H1 (cell line): Measurements from ENCODE around the gene PCDHGA3. TPM values are rescaled to one million over a fixed set of nuclear protein-coding genes. Genes with fewer than 3 reads are reported as not detected.

Experiments
- CTCF ChIA-PET: fragments of 300-600 bp; sonication (Branson Sonifier 250); formaldehyde crosslinking; loops from one replicate; lab custom pipeline; 2021; ENCODE audit not compliant: partially characterized antibody; lab: Charles Lee
- POLR2A ChIA-PET: fragments of 300-600 bp; sonication (Branson Sonifier 250); formaldehyde crosslinking; loops from one replicate; lab custom pipeline; 2021; ENCODE audit warnings: inconsistent platforms; ENCODE audit not compliant: partially characterized antibody; lab: Charles Lee
- DNase-seq, 2 experiments: peaks; one replicate each; pipeline versions ENCODE4 v3.0.0 to v3.0.0-alpha.2; 2010 to 2022; ENCODE audit warnings: low spot score in 2 of 2, low read depth in 1 of 2, mixed read lengths in 1 of 2
- FAIRE-seq: peaks from 2 replicates; lab custom pipeline; 2011; peaks lifted over from hg19 to GRCh38; lab: Jason Lieb, UNC
- H2AFZ ChIP-seq: 2 replicates; pipeline ENCODE4 v1.8.1; 2012; ENCODE audit warnings: low read length, inconsistent platforms
- H2AK5ac ChIP-seq: 2 replicates; pipeline ENCODE4 v1.6.1; 2013; ENCODE audit warnings: low read depth, low read length
- H2BK120ac ChIP-seq: replicated peaks from 2 replicates; pipeline ENCODE3; 2013; ENCODE audit warnings: low read depth, low read length, inconsistent platforms
- H2BK12ac ChIP-seq: 2 replicates; pipeline ENCODE4 v1.6.1; 2013; ENCODE audit warnings: low read depth, low read length
- H2BK15ac ChIP-seq: 2 replicates; pipeline ENCODE4 v1.6.1; 2013; ENCODE audit warnings: low read length
- H2BK20ac ChIP-seq: 2 replicates; pipeline ENCODE4 v1.6.1; 2013; ENCODE audit warnings: low read length
- H2BK5ac ChIP-seq: 2 replicates; pipeline ENCODE4 v1.6.1; 2013; ENCODE audit warnings: low read depth, low read length
- H3K14ac ChIP-seq: 2 replicates; pipeline ENCODE4 v1.6.1; 2013; ENCODE audit warnings: inconsistent platforms; ENCODE audit not compliant: insufficient read length
- H3K18ac ChIP-seq: 2 replicates; pipeline ENCODE4 v1.6.1; 2013; ENCODE audit warnings: low read length; ENCODE audit errors: extremely low read depth
- H3K23ac ChIP-seq: 2 replicates; pipeline ENCODE4 v1.6.1; 2013; ENCODE audit warnings: inconsistent platforms; ENCODE audit not compliant: insufficient read length
- H3K23me2 ChIP-seq: 2 replicates; pipeline ENCODE4 v1.6.1; 2013; ENCODE audit warnings: low read depth, low read length
- H3K27ac ChIP-seq: 2 replicates; pipeline ENCODE4 v1.6.1; 2011; ENCODE audit warnings: low read depth, low read length, inconsistent platforms
- H3K27me3 ChIP-seq, 4 experiments: replicated peaks in 1 of 4; 1 replicate in 1 of 4; 2 replicates in 3 of 4; pipeline versions ENCODE4 v1.6.1 to v1.8.1; 2011 to 2013; ENCODE audit warnings: low read length in 3 of 4, mild to moderate bottlenecking in 3 of 4, inconsistent platforms in 2 of 4, mixed read lengths in 2 of 4, moderate library complexity in 1 of 4; ENCODE audit not compliant: control insufficient read depth in 3 of 4, insufficient read depth in 3 of 4; ENCODE audit errors: extremely low read depth in 1 of 4
- H3K36me3 ChIP-seq, 4 experiments: 2 replicates each; pipeline versions ENCODE4 v1.6.1 to v1.8.1; 2011 to 2013; ENCODE audit warnings: mild to moderate bottlenecking in 4 of 4, low read length in 3 of 4, moderate library complexity in 2 of 4, control low read depth in 1 of 4, inconsistent platforms in 1 of 4; ENCODE audit not compliant: insufficient read depth in 4 of 4, control insufficient read depth in 2 of 4
- H3K4ac ChIP-seq: replicated peaks from 2 replicates; pipeline ENCODE3; 2013; ENCODE audit warnings: low read length, low read depth, mixed read lengths, inconsistent platforms; ENCODE audit not compliant: insufficient read length
- H3K4me1 ChIP-seq, 4 experiments: replicated peaks in 1 of 4; 1 replicate in 1 of 4; 2 replicates in 3 of 4; pipeline versions ENCODE4 v1.6.1 to v1.8.1; 2011 to 2013; ENCODE audit warnings: low read length in 3 of 4, inconsistent platforms in 2 of 4, mixed read lengths in 1 of 4; ENCODE audit not compliant: insufficient read depth in 4 of 4, control insufficient read depth in 3 of 4
- H3K4me2 ChIP-seq, 2 experiments: 2 replicates each; pipeline versions ENCODE4 v1.6.1 to v1.8.1; 2011 to 2013; ENCODE audit warnings: low read depth in 2 of 2, low read length in 2 of 2, control low read depth in 1 of 2, inconsistent platforms in 1 of 2, mild to moderate bottlenecking in 1 of 2; ENCODE audit not compliant: insufficient read depth in 1 of 2
- H3K4me3 ChIP-seq, 4 experiments: fragments of 200-600, 300-600 bp in 1 of 4; sonication (generic), shearing (Covaris generic), sonication (Bioruptor Twin) in 1 of 4; 2 replicates each; pipeline versions ENCODE4 v1.5.1 to v1.8.1; 2011 to 2016; ENCODE audit warnings: low read length in 4 of 4, low read depth in 3 of 4, control low read depth in 2 of 4, inconsistent platforms in 2 of 4, mild to moderate bottlenecking in 2 of 4, mixed read lengths in 1 of 4, moderate library complexity in 1 of 4; ENCODE audit not compliant: insufficient read depth in 2 of 4; ENCODE audit errors: extremely low read depth in 1 of 4
- H3K56ac ChIP-seq: replicated peaks from 2 replicates; pipeline ENCODE3; 2013; ENCODE audit warnings: low read depth, mild to moderate bottlenecking, mixed read lengths, low read length, inconsistent platforms; ENCODE audit not compliant: insufficient read length
- H3K79me1 ChIP-seq: 2 replicates; pipeline ENCODE4 v1.6.1; 2013; ENCODE audit warnings: low read depth, low read length, control low read depth
- H3K79me2 ChIP-seq, 2 experiments: 2 replicates each; pipeline versions ENCODE4 v1.6.1 to v1.8.1; 2012 to 2013; ENCODE audit warnings: low read length in 2 of 2, mild to moderate bottlenecking in 2 of 2, inconsistent platforms in 1 of 2; ENCODE audit not compliant: insufficient read depth in 2 of 2, control insufficient read depth in 1 of 2
- H3K9ac ChIP-seq, 4 experiments: replicated peaks in 1 of 4; 1 replicate in 1 of 4; 2 replicates in 3 of 4; pipeline versions ENCODE4 v1.6.1 to v1.8.1; 2011 to 2013; ENCODE audit warnings: low read depth in 3 of 4, low read length in 3 of 4, control low read depth in 2 of 4, mild to moderate bottlenecking in 2 of 4, moderate library complexity in 2 of 4, inconsistent platforms in 1 of 4; ENCODE audit errors: extremely low read depth in 1 of 4
- H3K9me3 ChIP-seq, 2 experiments: 2 replicates each; pipeline versions ENCODE4 v1.6.1 to v1.8.1; 2012 to 2013; ENCODE audit warnings: mild to moderate bottlenecking in 2 of 2, moderate library complexity in 2 of 2, control low read depth in 1 of 2, inconsistent platforms in 1 of 2, low read depth in 1 of 2, low read length in 1 of 2, mixed read lengths in 1 of 2; ENCODE audit not compliant: insufficient read depth in 2 of 2
- H4K20me1 ChIP-seq, 2 experiments: replicated peaks in 1 of 2; 2 replicates each; pipeline versions ENCODE3 to v1.8.1; 2011 to 2013; ENCODE audit warnings: inconsistent platforms in 2 of 2, low read length in 2 of 2, mild to moderate bottlenecking in 1 of 2; ENCODE audit not compliant: insufficient read depth in 2 of 2, control insufficient read depth in 1 of 2
- H4K5ac ChIP-seq: 2 replicates; pipeline ENCODE4 v1.6.1; 2013; ENCODE audit warnings: low read length, low read depth, mixed read lengths, inconsistent platforms; ENCODE audit not compliant: insufficient read length
- H4K8ac ChIP-seq: 2 replicates; pipeline ENCODE4 v1.8.0; 2013; ENCODE audit warnings: mild to moderate bottlenecking, moderate library complexity, low read length, inconsistent platforms; ENCODE audit not compliant: insufficient read depth; ENCODE audit errors: extremely low read depth
- H4K91ac ChIP-seq: replicated peaks from 2 replicates; pipeline ENCODE3; 2013; ENCODE audit warnings: low read length, mixed read lengths, inconsistent platforms; ENCODE audit not compliant: insufficient read length
- BCL11A ChIP-seq, 2 experiments: IDR thresholded peaks; one replicate each; pipeline ENCODE4 v1.6.1; 2011; ENCODE audit warnings: low read depth in 2 of 2, low read length in 2 of 2, mild to moderate bottlenecking in 2 of 2
- BRCA1 ChIP-seq: IDR thresholded peaks from 2 replicates; pipeline ENCODE4 v1.6.1; 2012; ENCODE audit warnings: low read depth, low read length, improper control_type of control experiment
- CHD2 ChIP-seq: IDR thresholded peaks from 2 replicates; pipeline ENCODE4 v1.6.1; 2012; ENCODE audit warnings: low read length, improper control_type of control experiment
- CREB1 ChIP-seq: IDR thresholded peaks from 2 replicates; pipeline ENCODE4 v1.6.1; 2012; ENCODE audit warnings: inconsistent platforms
- E2F6 ChIP-seq: IDR thresholded peaks from 2 replicates; pipeline ENCODE4 v1.6.1; 2012; ENCODE audit warnings: inconsistent platforms
- EGR1 ChIP-seq: IDR thresholded peaks from 2 replicates; pipeline ENCODE4 v1.6.1; 2011; ENCODE audit warnings: low read depth, low read length, borderline replicate concordance
- POLR2AphosphoS5 ChIP-seq: IDR thresholded peaks from 2 replicates; pipeline ENCODE4 v1.6.1; 2011; ENCODE audit warnings: low read depth, low read length
- POU5F1 ChIP-seq: IDR thresholded peaks from 2 replicates; pipeline ENCODE4 v1.6.1; 2011; ENCODE audit warnings: low read depth, mild to moderate bottlenecking, low read length, moderate library complexity
- SRF ChIP-seq: IDR thresholded peaks from 2 replicates; pipeline ENCODE4 v1.6.1; 2011; ENCODE audit warnings: mild to moderate bottlenecking, low read depth, low read length, moderate library complexity
- TEAD4 ChIP-seq: IDR thresholded peaks from 2 replicates; pipeline ENCODE4 v1.6.1; 2012; ENCODE audit warnings: low read depth, low read length, inconsistent platforms, mixed read lengths
- WGBS, 2 experiments: shearing (Covaris generic) in 1 of 2; methylation state at CpG; one replicate each; pipeline versions ENCODE4 v1.1.6 to v1.1.7; 2013 to 2015; ENCODE audit warnings: low lambda C conversion rate in 2 of 2, mixed read lengths in 2 of 2, inconsistent platforms in 1 of 2, low coverage in 1 of 2, missing lambda C conversion rate in 1 of 2; ENCODE audit not compliant: insufficient replicate concordance in 2 of 2, insufficient coverage in 1 of 2, insufficient read length in 1 of 2; ENCODE audit errors: extremely low coverage in 1 of 2, missing lambda C conversion rate in 1 of 2; 5-methylcytosine and 5-hydroxymethylcytosine counted together
- polyA plus RNA-seq, 7 experiments: library from polyadenylated mRNA; depleted of rRNA in 3 of 7; stranded (reverse) in 5 of 7; unstranded in 2 of 7; fragments of >200 nt in 5 of 7; fragments of 200-250 nt in 2 of 7; gene quantifications; 1 replicate in 5 of 7; 2 replicates in 1 of 7; 4 replicates in 1 of 7; pipeline versions ENCODE4 v1.2.1 to v1.2.3, GENCODE V29; 2011 to 2013; ENCODE audit warnings: missing spikeins in 2 of 7, mixed read lengths in 2 of 7
- total RNA-seq: library from RNA; stranded (reverse); fragmentation: NEBNext Ultra II Directional; extraction: Animal tissue kit (Norgen Biotek cat#: 25700); gene quantifications from 2 replicates; pipeline ENCODE4 v1.2.1, GENCODE V29; 2021
- TF ChIP-seq, protein P1 (sequence below), 3 experiments: IDR thresholded peaks; 1 replicate in 2 of 3; 2 replicates in 1 of 3; pipeline versions ENCODE4 v1.5.1 to v1.6.1; 2011; ENCODE audit warnings: low read length in 3 of 3, mild to moderate bottlenecking in 3 of 3, inconsistent platforms in 2 of 3, low read depth in 1 of 3, moderate library complexity in 1 of 3; ENCODE audit not compliant: insufficient read depth in 1 of 3; ENCODE audit errors: control extremely low read depth in 1 of 3

The PCDHGA3 gene
- total and polyA plus RNA-seq, 2 of the 8 experiments (the other 6 are each of a cell fraction or from before 2014, with no cell fraction given), result 0.15 to 0.39 TPM

DNA sequence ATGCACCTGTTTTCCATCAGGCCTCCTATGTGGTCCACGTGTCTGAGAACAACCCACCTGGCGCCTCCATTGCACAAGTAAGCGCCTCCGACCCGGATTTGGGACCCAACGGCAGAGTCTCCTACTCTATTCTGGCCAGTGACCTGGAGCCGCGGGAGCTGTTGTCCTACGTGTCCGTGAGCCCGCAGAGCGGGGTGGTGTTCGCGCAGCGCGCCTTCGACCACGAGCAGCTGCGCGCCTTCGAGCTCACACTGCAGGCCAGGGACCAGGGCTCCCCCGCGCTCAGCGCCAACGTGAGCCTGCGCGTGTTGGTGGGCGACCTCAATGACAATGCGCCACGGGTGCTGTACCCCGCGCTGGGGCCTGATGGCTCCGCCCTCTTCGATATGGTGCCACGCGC is 8.0 kb downstream of the PCDHGA3 start:
- 98% methylated on average over 30 of the region's 36 CpGs; no CpG with 5 or more reads in 1 of the 2 experiments for WGBS, 2 experiments
- Histone ChIP-seq H3K18ac (no peak overlapping the region), H2AK5ac (no peak overlapping the region), H2BK15ac (no peak overlapping the region), H4K5ac (no peak overlapping the region), H3K14ac (no peak overlapping the region), H4K91ac (no peak overlapping the region), H3K4ac (no peak overlapping the region), H2BK12ac (no peak overlapping the region), H3K79me1 (no peaks in the 10 kb centered on the region), H3K4me1 (peaks cover 0 to 5% (median under 1%) of the 10 kb centered on the region in 4 experiments; a peak in 1 of 7 replicates), H2BK120ac (no peak overlapping the region), H2BK5ac (no peak overlapping the region), H3K23me2 (no peaks in the 10 kb centered on the region), H3K4me3 (no peak overlapping the region), H3K9ac (no peak overlapping the region), H2BK20ac (no peak overlapping the region), H3K79me2 (no peaks in the 10 kb centered on the region), H3K23ac (no peak overlapping the region), H2AFZ (no peak overlapping the region), H3K9me3 (peaks cover 33 to 34% of the 10 kb centered on the region in 2 experiments), H3K4me2 (no peak overlapping the region), H3K27me3 (no peaks in the 10 kb centered on the region), H3K27ac (no peak overlapping the region), H3K56ac (no peak overlapping the region), H4K20me1 (no peaks in the 10 kb centered on the region), H3K36me3 (peaks cover 0 to 13% (median 3%) of the 10 kb centered on the region in 4 experiments; a peak in 4 of 8 replicates), H4K8ac (no peak overlapping the region)
- POLR2A ChIA-PET, result interaction anchor here (2.1 kb wide), 1 partner anchor 23 kb away, joined by 6 read pairs; no protein-coding TSS in a partner anchor
- CTCF ChIA-PET, result interaction anchor here (0.9 to 5.5 kb wide), 15 partner anchors 8 to 476 kb away, joined by 3 to 29 read pairs (median 7); partner anchors contain the start of genes PCDHA12, PCDHB14, PCDHB15 and PCDHGA2
- TF ChIP-seq CHD2 (no peak), POLR2AphosphoS5 (no peak), BCL11A (IDR thresholded peaks at IDR 0.05; ENCODE audit: low read depth in 2 of 2, low read length in 2 of 2) (no peak), E2F6 (no peak), EGR1 (no peak), POU5F1 (no peak), BRCA1 (no peak), TEAD4 (no peak), SRF (no peak), CREB1 (no peak)
- TF ChIP-seq, protein P1, sequence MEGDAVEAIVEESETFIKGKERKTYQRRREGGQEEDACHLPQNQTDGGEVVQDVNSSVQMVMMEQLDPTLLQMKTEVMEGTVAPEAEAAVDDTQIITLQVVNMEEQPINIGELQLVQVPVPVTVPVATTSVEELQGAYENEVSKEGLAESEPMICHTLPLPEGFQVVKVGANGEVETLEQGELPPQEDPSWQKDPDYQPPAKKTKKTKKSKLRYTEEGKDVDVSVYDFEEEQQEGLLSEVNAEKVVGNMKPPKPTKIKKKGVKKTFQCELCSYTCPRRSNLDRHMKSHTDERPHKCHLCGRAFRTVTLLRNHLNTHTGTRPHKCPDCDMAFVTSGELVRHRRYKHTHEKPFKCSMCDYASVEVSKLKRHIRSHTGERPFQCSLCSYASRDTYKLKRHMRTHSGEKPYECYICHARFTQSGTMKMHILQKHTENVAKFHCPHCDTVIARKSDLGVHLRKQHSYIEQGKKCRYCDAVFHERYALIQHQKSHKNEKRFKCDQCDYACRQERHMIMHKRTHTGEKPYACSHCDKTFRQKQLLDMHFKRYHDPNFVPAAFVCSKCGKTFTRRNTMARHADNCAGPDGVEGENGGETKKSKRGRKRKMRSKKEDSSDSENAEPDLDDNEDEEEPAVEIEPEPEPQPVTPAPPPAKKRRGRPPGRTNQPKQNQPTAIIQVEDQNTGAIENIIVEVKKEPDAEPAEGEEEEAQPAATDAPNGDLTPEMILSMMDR (IDR thresholded peaks at IDR 0.05; ENCODE audit: control extremely low read depth in 1 of 3, insufficient read depth in 1 of 3, low read depth in 1 of 3, low read length in 3 of 3), result no peak
- FAIRE-seq (no peak), DNase-seq (no peak)
